NCI-H2227 treated with DMSO at 0.1 percent for 48 hours (cell line): ENCODE results near the gene TMTC1.

Experiments used
- DNase-seq: peaks from one replicate; lab custom pipeline; 2025; lab: John Stamatoyannopoulos, UW

The TMTC1 gene

GRCh38 chr12:29780084-29780483 lies 3.7 kb downstream of the TMTC1 start:
- no peak for DNase-seq

DNA sequence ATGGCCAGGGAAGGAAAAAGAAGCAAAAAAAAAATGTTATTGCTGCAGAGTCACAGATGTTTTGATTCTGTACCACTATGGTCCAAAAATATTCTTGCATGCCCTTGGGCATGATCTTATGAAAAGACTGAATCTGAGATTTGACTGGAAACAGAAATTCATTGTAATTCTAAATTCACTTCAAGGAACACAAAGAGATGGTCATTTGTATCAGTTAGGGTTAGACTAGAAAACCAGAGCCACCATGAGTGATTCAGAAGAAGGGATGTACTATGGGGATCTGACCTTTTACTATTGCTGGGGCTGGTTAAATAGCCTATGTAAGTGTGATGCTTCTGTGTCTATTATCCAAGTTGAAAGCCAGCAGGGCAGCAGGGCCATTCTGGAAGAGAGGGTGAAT lies 5.2 kb downstream of the TMTC1 start:
- no peak for DNase-seq

DNA sequence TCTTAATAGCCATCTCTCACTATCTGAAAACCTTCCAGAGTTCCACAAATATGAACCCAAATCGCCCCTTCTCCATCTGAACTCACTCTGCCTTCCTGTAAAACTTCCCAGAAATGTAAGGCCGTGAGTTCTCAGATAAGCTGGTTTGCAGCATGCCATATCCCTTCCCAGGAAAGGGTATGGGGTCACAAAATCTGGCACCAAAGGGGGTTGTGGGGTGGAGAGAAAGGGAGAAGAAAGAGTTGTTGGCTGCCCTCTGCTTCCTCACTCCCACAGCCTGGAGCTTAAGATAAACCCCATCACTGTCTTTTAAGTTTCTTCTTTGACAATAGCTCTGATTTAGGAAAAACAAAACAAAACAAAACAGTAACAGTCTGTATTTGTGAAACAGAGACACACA lies 10.7 kb downstream of the TMTC1 start:
- no peak for DNase-seq

GRCh38 chr12:29771786-29772185 lies 12.0 kb downstream of the TMTC1 start:
- no peak for DNase-seq

DNA sequence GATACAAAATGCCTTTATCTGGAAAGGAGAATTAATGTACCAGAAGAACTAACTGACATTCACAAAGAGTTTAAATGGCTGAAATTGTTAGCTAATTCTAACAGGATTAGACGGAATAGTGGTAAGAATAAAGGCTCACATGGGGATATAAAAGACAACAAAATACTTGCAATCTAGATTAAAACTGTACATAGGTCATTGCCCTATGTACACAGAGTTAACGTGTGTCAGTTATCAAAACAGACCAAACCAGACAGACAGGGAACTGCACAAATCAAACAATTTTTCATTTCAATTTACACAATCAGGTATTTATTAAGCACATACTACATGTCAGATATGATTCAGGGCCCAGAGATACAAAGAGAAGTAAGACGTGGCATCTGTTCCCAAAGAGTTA lies 12.6 kb downstream of the TMTC1 start:
- no peak for DNase-seq

DNA sequence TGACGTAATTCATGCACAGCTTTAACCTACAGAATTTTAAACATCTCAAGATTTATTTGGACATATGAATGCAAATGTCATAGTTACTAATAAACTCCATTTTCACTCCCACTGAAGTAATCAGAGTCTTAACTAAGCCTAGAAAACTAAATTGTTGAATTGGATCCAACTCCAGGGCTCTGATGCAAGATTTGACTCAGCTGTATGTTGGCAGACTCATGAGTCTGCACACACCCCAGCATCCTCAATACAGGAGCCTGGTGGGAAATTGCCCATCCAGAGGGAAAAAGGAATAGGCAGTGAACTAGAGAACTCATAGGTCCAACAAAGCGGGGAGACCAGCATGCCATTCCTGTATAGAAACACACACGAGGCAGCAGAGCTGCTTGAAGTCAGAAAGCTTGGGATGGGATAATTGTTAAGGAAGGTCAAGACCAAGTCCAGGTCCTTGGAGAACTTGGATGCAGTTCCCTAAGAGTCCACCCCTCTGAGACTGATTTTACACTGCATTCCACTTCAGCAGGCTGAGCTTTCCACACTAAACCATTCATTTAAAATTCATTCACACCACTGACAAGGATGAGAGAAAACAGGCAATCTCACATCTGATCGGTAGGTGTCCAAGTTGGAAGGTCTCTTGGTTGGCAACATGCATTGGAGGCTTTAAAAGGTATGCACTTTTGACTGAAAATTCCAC lies 14.4 kb downstream of the TMTC1 start:
- DNase-seq, result no peak

DNA sequence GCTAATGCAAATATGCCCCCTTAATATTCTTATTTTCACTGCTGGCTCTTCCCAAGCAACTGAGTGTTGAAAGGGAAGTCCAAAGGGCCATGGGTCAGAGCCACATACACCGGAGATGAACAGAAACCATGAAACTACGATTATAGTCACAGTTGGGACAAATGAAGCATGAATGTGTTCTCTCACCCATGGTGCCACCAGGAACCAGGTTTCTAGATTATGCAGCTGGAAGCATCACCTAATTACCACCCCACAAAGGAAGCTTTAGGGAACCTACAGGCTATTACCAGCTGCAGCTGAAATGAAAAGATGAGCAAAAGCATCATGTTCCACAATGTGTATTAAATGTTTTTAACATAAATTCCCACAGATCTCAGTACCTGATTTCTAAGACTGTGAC lies 15.4 kb downstream of the TMTC1 start:
- DNase-seq, result no peak

GRCh38 chr12:29763301-29763683 lies 20.4 kb downstream of the TMTC1 start:
- DNase-seq, result no peak

DNA sequence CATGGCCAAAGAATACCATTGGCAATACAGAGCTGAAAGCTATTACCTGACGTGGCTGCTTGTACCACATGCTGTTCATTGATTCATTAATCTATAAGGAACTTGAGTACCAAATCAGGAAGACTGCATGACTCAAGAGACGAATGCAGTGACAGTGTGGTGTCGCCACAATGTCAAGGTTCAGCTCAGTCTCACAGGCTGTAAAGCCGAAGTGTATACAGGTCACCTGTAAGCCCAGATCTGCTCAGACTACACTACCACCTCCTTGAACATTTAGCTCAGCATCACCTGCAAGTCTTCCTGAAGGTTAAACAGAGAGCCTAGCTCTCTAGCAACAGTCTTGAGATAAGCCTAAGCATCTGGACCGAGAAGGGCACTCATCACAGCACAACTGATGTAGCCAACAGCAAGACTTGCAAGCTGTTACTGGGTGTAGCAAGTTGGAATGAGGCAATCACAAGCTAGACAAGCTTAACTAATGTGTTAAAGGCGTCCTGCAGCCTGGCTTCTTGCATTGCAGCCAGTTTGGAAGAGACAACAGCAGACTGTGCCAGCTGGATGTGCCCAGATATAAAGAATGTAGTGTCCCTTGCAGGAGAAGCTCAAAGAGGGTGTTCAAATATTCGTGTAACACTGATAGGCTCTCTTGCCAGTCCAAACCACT lies 21.0 kb downstream of the TMTC1 start:
- no peak for DNase-seq

DNA sequence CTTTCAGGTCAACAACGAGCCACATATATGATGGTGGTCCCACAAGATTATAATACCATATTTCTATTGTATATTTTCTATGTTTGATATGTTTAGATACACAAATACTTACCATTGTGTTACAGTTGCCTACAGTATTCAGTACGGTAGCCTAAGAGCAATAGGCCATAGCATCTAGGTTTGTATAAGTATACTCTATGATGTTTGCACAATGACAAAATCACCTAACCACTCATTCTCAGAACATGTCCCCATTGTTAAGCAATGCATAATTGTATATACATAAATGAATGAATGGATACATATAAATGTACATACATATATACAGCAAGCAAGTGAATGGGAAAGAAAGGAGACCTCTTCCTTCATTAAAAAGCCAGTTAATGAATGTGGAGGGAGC lies 23.8 kb downstream of the TMTC1 start:
- no peak for DNase-seq

GRCh38 chr12:29756741-29757390 lies 26.9 kb downstream of the TMTC1 start:
- no peak for DNase-seq

DNA sequence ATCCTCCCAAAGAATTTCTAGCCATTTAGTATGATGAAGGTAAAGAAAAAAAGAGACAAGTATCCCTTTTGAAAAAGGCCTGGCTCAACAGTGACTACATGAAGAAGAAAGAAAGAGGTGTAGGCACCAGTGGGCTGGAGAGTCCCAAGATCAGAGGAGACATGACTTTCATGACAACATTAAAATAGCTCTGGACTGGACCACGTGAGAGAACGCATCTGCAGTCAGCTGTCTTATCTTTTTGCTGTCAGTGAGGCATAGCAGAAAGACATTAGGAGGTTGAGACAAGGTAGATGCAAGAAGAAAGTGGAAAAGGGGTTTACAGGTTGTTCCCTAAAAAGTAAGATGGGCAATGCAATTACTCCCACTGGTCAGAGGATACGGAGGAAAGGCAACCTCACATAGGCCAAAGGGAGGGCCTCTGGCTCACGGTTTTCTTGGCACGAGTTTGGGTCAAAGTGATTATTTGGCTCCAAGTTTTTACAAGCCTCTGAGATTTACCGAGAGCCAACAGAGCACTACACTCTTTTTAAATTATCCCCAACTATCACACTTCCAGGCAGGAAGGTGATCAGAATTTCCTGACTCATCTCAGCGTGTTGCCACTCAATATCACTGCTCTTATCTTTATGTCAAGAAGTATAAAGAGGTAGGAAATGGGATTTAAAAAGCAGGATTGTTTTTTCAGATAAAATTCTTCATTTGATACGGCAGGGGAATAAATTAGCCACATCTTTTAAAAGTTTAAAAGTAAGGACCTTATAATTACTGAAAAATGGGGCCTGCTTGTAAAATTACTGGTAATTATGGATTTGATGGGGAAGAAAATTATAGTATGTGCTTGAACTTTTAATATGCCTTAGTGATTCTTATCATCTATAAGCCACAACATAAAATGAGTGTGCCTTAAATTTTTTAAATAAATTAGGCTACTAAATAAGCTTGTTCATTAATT lies 29.2 kb downstream of the TMTC1 start:
- DNase-seq, result no peak

DNA sequence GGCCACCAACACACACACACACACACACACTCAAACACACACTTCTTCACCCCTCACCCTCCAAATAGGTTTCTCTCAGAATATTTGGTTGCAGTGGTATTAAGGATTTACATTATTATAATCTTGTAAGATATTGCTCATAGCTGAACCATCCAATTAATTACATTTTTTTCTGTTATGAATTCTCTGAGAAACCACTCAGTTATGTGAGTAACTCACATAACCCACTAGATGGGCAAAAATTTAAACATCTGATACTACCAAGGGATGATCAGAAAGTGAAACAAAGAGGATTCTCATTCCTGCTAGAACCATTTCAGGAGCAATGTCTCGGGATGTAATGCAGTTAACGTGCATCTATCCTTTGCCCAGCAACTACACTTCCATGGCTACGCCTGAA lies 31.6 kb downstream of the TMTC1 start:
- no peak for DNase-seq

- DNase-seq, result no peak
These were observed 32.1 kb downstream of the TMTC1 start for GRCh38 chr12:29751676-29752075.

DNA sequence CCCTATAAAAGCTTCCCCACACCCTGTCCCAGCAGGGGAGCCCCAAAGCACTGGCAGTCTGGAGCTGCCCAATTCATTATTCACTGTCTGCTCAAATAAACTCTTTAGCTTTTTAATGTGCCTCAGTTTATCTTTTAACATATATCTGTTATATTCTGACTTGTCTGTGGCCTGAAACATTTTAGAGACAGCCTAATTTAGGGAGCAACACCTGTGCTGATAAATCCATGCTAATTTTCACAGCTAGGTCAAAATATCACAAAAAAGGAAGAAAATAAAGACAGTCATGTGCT lies 32.9 kb downstream of the TMTC1 start:
- DNase-seq, result no peak

DNA sequence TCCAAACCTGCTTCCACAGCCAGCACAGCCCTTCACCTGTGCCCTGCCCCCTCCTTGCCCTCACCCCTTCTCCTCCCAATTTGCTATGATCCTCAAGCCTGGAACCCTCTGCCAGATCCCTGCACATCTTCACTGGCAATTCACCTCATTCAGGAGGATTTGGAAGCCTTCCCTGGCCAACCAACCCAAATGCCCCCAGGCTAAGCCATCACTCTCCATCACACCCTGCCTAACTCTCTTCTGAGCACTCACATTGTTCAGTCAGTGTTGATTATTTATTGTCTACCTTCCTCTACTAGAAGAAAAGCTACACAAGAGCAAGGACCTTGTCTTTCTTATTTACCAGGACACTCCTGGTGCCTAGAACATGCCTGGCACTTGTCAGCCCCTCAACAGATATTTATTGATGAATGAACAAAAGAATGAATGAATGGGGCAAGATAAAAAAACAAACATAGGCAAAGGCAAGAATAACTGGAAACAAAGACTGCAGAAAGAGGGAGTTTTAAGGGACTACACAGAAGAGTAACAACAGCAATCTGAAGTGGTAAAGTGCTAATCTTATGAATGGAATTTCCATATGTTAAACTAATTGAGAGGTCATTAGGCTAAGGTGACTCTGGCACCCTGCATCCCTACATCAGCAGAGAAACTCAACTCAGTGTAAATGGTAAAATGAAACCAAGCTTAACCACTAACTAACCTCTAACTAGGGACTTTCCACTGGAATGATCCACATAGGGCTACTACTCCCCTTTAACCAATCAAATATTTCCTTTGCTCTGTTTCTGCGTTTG lies 33.4 kb downstream of the TMTC1 start:
- DNase-seq, result no peak

DNA sequence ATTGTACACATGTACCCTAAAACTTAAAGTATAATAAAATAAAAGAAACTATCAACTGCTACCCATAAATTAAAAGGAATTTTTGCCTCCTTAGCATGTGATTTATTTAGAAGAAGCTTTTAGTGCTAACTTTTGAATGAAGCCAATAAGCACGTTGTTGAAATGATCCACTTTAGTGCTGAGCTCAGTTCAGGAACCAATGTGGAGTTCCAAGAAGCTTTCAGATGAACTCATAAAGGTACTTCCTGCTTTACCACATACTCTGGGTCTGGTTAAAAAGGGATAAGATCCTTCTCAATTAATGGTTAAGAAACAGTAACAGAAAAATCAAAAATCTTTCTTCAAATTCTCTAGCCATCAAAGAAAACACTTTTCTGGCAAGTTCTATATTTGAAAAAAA lies 39.4 kb downstream of the TMTC1 start:
- no peak for DNase-seq

- no peak for DNase-seq
These were observed 39.9 kb downstream of the TMTC1 start for GRCh38 chr12:29743801-29744200.

DNA sequence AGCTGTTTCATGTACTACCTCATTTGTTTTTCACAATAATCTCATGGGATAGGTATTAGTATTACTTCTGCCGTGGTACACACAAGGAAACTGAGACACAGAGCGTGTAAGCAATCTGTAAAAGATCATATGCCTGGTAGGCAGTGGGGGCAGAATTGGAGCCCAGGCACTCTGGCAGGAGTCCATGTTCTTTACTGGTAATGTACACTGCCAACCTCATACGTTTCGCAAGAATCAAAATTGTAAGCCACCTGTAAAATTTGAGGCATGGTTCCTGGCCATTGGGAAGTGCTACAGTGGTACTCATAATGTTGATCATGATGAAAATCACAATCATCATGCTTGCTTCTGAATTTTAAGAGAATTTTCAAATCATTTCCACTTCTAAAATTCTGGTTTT lies 40.7 kb downstream of the TMTC1 start:
- no peak for DNase-seq

DNA sequence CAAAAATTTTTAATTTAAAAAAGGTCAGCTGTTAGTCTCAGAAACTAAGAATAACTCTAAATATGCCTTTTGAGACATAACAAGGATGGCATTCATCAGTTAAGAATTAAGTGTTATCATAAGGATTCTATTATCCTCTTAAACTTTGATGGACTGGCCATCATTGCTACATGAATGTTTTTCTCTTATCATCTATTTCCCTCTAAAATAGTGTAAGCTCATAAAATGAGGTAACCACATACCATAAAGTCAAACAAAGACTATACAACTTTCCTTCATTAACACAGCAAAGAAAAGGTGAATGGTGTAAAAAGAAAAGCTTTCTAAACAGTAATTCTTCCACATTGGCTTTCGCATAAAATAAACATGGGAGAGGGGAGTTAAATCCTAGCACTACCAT lies 41.1 kb downstream of the TMTC1 start:
- no peak for DNase-seq

- no peak for DNase-seq
These were observed 42.1 kb downstream of the TMTC1 start for GRCh38 chr12:29741342-29742241.
